Activated naive CD4-positive, alpha-beta T cell treated with anti-CD3 and anti-CD28 coated beads, Interleukin-2, amount 50 U/mL, for 72 hours (primary cell): ENCODE data around the gene TWIST2. TPM values are rescaled to one million over a fixed set of nuclear protein-coding genes. Genes with fewer than 3 reads are reported as not detected.

Experiments used
- ATAC-seq, 2 donors: fragments of 150-1000 bp; cut with Tn5 transposase; 2 replicates each; pipeline ENCODE4 v1.10.0; 2021; ENCODE audit warnings: mild to moderate bottlenecking in 2 of 2, moderate library complexity in 2 of 2
- DNase-seq, 2 donors: peaks; one replicate each; pipeline ENCODE4 v3.0.0; 2021 to 2022; ENCODE audit warnings: low spot score in 2 of 2
- H3K27ac Mint-ChIP-seq, 2 donors: one replicate each; pipeline ENCODE4 v1.8.0; 2022; ENCODE audit warnings: mild to moderate bottlenecking in 2 of 2, mixed read lengths in 2 of 2
- H3K36me3 Mint-ChIP-seq, 2 donors: one replicate each; pipeline ENCODE4 v1.8.0; 2022; ENCODE audit warnings: mixed read lengths in 2 of 2
- H3K9me3 Mint-ChIP-seq, 2 donors: one replicate each; pipeline ENCODE4 v1.8.0; 2022; ENCODE audit warnings: mixed read lengths in 2 of 2
- total RNA-seq, 2 donors: library from RNA; stranded (reverse); gene quantifications; one replicate each; pipeline ENCODE4 v1.2.3, GENCODE V29; 2022

TWIST2 gene
- total RNA-seq, 2 donors from 2014 or later: not detected

GRCh38 chr2:238942080-238942725 lies 94.3 kb downstream of the TWIST2 start:
- ATAC-seq: no peak
- H3K27ac Mint-ChIP-seq: no peak overlapping the region
- H3K36me3 Mint-ChIP-seq: no peaks in the 10 kb centered on the region
- DNase-seq: no peak
- no peaks in the 10 kb centered on the region for H3K9me3 Mint-ChIP-seq

GRCh38 chr2:238942726-238943300 lies 94.9 kb downstream of the TWIST2 start:
- no peak for ATAC-seq

GRCh38 chr2:238943338-238944067 lies 95.6 kb downstream of the TWIST2 start:
- no peaks in the 10 kb centered on the region for H3K9me3 Mint-ChIP-seq
- no peak for DNase-seq
- no peak for ATAC-seq
- H3K27ac Mint-ChIP-seq: no peak overlapping the region
- no peaks in the 10 kb centered on the region for H3K36me3 Mint-ChIP-seq

More at GRCh38 chr2:238942726-238943300, 94.9 kb downstream of the TWIST2 start:
- Mint-ChIP-seq H3K36me3 (no peaks in the 10 kb centered on the region), H3K9me3 (no peaks in the 10 kb centered on the region), H3K27ac (no peak overlapping the region)
- no peak for DNase-seq

- Mint-ChIP-seq H3K27ac (no peak overlapping the region), H3K9me3 (no peaks in the 10 kb centered on the region), H3K36me3 (no peaks in the 10 kb centered on the region)
- no peak for ATAC-seq
- no peak for DNase-seq
These were observed 97.7 kb downstream of the TWIST2 start for GRCh38 chr2:238945433-238946150.

GRCh38 chr2:238946318-238947242 lies 98.7 kb downstream of the TWIST2 start:
- ATAC-seq (no peak), DNase-seq (no peak)
- no peaks in the 10 kb centered on the region for H3K9me3 Mint-ChIP-seq
- no peaks in the 10 kb centered on the region for H3K36me3 Mint-ChIP-seq
- H3K27ac Mint-ChIP-seq: peak overlapping the region in 1 of 2 donors; percentile 53

GRCh38 chr2:238947243-238947760 lies 99.4 kb downstream of the TWIST2 start:
- no peaks in the 10 kb centered on the region for H3K9me3 Mint-ChIP-seq
- no peaks in the 10 kb centered on the region for H3K36me3 Mint-ChIP-seq
- no peak for ATAC-seq
- no peak overlapping the region for H3K27ac Mint-ChIP-seq
- DNase-seq: no peak

GRCh38 chr2:238947920-238948710 lies 100.2 kb downstream of the TWIST2 start:
- no peaks in the 10 kb centered on the region for H3K9me3 Mint-ChIP-seq
- DNase-seq (no peak), ATAC-seq (peak; percentile 46 to 93)
- H3K27ac Mint-ChIP-seq: peak overlapping the region in 1 of 2 donors; percentile 60
- no peaks in the 10 kb centered on the region for H3K36me3 Mint-ChIP-seq

GRCh38 chr2:238948765-238949641 lies 101.1 kb downstream of the TWIST2 start:
- Mint-ChIP-seq H3K27ac (peak overlapping the region in 1 of 2 donors; percentile 60), H3K9me3 (no peaks in the 10 kb centered on the region), H3K36me3 (no peaks in the 10 kb centered on the region)
- DNase-seq (no peak), ATAC-seq (peak; percentile 13 to 29)

GRCh38 chr2:238949710-238950345 lies 101.9 kb downstream of the TWIST2 start:
- Mint-ChIP-seq H3K9me3 (no peaks in the 10 kb centered on the region), H3K27ac (no peak overlapping the region), H3K36me3 (no peaks in the 10 kb centered on the region)
- DNase-seq (no peak), ATAC-seq (no peak)

GRCh38 chr2:238950551-238950950 lies 102.7 kb downstream of the TWIST2 start:
- no peaks in the 10 kb centered on the region for H3K9me3 Mint-ChIP-seq
- no peak overlapping the region for H3K27ac Mint-ChIP-seq
- H3K36me3 Mint-ChIP-seq: no peaks in the 10 kb centered on the region
- DNase-seq (no peak), ATAC-seq (no peak)

- DNase-seq (no peak), ATAC-seq (no peak)
- no peaks in the 10 kb centered on the region for H3K36me3 Mint-ChIP-seq
- no peaks in the 10 kb centered on the region for H3K9me3 Mint-ChIP-seq
- H3K27ac Mint-ChIP-seq: no peak overlapping the region
These were observed 104.5 kb downstream of the TWIST2 start for GRCh38 chr2:238952261-238952919.

GRCh38 chr2:238954841-238955591 lies 107.1 kb downstream of the TWIST2 start:
- H3K36me3 Mint-ChIP-seq: no peaks in the 10 kb centered on the region
- H3K27ac Mint-ChIP-seq: no peak overlapping the region

More at GRCh38 chr2:238954841-238955591, 107.1 kb downstream of the TWIST2 start:
- no peaks in the 10 kb centered on the region for H3K9me3 Mint-ChIP-seq
- ATAC-seq (no peak), DNase-seq (no peak)
